ENCODE measurements around the gene BARX2. TPM values are rescaled to one million over a fixed set of nuclear protein-coding genes. Genes with fewer than 3 reads are reported as not detected.
A peak's percentile ranks its signal among the peaks of the same experiment; 100 is the strongest.

The BARX2 gene
- total and polyA plus RNA-seq, 2 donors, result 0.53 TPM; not detected in 1

GRCh38 chr11:129445226-129445625, 69.6 kb downstream of the BARX2 start:
- no peaks in the 10 kb centered on the region for H3K36me3 ChIP-seq (ENCODE audit: insufficient read depth)
- no peak overlapping the region for H3K4me3 ChIP-seq (ENCODE audit: low read depth, low read length)
- H3K4me1 ChIP-seq (ENCODE audit: insufficient read depth), result no peaks in the 10 kb centered on the region
- H3K27ac ChIP-seq (ENCODE audit: low read depth), result no peak overlapping the region
- DNase-seq (ENCODE audit: extremely low spot score), result no peak
- WGBS, result 88% methylated on average over 9 of the region's 9 CpGs

GRCh38 chr11:129446572-129446971, 70.9 kb downstream of the BARX2 start:
- Histone ChIP-seq H3K36me3 (ENCODE audit: insufficient read depth) (no peaks in the 10 kb centered on the region), H3K27ac (ENCODE audit: low read depth) (no peak overlapping the region), H3K4me3 (ENCODE audit: low read depth, low read length) (no peak overlapping the region), H3K4me1 (ENCODE audit: insufficient read depth) (no peaks in the 10 kb centered on the region)
- no peak for DNase-seq (ENCODE audit: extremely low spot score)
- 80% methylated on average over 3 of the region's 3 CpGs for WGBS

DNA sequence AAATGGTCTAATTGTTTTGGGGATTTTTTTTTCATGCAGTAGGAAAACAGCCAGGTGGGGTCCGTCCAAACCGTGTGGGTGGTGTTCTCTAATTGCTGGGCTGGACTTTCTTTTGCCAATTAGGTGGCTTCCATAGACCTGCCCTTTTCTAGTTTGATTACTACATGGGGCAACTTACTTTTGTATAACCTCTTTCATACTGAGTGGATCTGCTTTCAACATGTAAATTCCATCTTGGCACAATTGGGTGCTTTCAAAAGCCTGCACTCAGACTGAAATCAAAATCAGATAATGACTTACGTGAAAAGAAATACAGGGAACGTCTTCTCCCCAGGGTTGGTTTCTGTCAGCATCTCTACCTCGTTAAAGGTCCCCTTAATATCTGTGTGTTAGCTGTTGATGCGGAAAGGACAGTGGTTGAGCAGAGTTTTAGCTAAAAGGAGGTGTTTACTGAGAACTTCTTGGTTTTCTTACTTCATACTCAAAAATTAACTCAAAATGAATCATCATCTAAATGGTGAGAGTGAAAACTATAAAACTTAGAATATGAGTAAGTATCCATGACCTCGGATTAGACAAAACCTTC, 72.1 kb downstream of the BARX2 start:
- 71% methylated on average over 7 of the region's 7 CpGs for WGBS
- H3K27ac ChIP-seq (ENCODE audit: low read depth), result no peak overlapping the region
- no peak overlapping the region for H3K4me3 ChIP-seq (ENCODE audit: low read depth, low read length)
- DNase-seq (ENCODE audit: extremely low spot score), result no peak
- no peaks in the 10 kb centered on the region for H3K4me1 ChIP-seq (ENCODE audit: insufficient read depth)
- no peaks in the 10 kb centered on the region for H3K36me3 ChIP-seq (ENCODE audit: insufficient read depth)

- Histone ChIP-seq H3K4me3 (ENCODE audit: low read depth, low read length) (no peak overlapping the region), H3K27ac (ENCODE audit: low read depth) (no peak overlapping the region), H3K4me1 (ENCODE audit: insufficient read depth) (no peaks in the 10 kb centered on the region), H3K36me3 (ENCODE audit: insufficient read depth) (no peaks in the 10 kb centered on the region)
- no peak for DNase-seq (ENCODE audit: extremely low spot score)
- WGBS, result 67% methylated on average over 5 of the region's 5 CpGs
These were observed 75.9 kb downstream of the BARX2 start for GRCh38 chr11:129451524-129451923.

- no peak overlapping the region for H3K4me3 ChIP-seq (ENCODE audit: low read depth, low read length)
- WGBS, result 43% methylated on average over 6 of the region's 6 CpGs
- H3K36me3 ChIP-seq (ENCODE audit: insufficient read depth), result no peaks in the 10 kb centered on the region
- no peaks in the 10 kb centered on the region for H3K4me1 ChIP-seq (ENCODE audit: insufficient read depth)
- no peak overlapping the region for H3K27ac ChIP-seq (ENCODE audit: low read depth)
- DNase-seq (ENCODE audit: extremely low spot score), result no peak
These were observed 77.7 kb downstream of the BARX2 start for GRCh38 chr11:129453293-129453721.

GRCh38 chr11:129455101-129455500, 79.5 kb downstream of the BARX2 start:
- WGBS, result 86% methylated on average over 4 of the region's 4 CpGs
- DNase-seq (ENCODE audit: extremely low spot score), result no peak
- H3K36me3 ChIP-seq (ENCODE audit: insufficient read depth), result no peaks in the 10 kb centered on the region
- H3K4me1 ChIP-seq (ENCODE audit: insufficient read depth), result no peaks in the 10 kb centered on the region
- no peak overlapping the region for H3K4me3 ChIP-seq (ENCODE audit: low read depth, low read length)
- H3K27ac ChIP-seq (ENCODE audit: low read depth), result no peak overlapping the region

DNA sequence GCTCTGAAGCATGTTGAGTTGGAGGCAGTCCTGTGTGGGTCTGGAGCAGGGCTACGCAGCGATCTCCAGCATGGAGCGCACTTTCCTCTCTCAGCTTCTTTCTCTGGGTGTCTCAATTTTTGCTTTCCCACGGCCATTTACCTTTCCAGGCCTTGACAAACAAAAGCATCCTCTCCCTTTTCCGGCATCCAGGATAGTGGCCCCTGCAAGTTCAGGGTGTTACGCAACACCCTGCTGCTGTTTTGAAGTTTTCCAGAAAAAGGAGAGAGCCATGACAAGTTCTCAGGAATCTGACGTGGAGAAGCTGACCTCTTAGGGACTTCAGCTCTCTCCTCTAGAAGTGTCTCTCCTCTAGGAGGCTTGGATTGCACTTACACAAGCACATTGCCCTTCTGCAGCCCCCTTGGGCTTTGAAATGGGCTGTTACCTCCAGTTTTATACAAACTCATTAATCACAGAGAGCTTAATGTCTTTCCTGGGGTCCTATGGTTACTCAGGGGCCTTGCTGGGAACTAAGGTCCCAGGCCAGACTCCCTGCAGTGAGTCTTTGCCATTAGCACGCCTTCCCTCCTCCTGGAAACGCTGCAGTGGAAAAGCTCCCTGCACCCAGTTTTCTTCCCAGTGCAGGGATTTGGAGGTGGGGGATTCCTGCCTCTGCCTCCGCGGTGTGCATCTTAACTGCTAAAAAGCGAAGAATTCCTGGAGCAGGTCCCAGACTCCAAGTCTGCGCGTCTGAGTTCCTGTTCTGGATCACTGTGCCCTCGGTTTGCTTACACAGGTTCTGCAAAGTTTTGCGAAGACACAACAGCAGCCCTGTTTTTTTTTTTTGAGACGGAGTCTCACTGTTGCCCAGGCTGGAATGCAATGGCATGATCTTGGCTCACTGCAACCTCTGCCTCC, 80.4 kb downstream of the BARX2 start:
- DNase-seq (ENCODE audit: extremely low spot score), result no peak
- Histone ChIP-seq H3K36me3 (ENCODE audit: insufficient read depth) (no peaks in the 10 kb centered on the region), H3K4me3 (ENCODE audit: low read depth, low read length) (no peak overlapping the region), H3K4me1 (ENCODE audit: insufficient read depth) (no peaks in the 10 kb centered on the region), H3K27ac (ENCODE audit: low read depth) (no peak overlapping the region)
- WGBS, result 56% methylated on average over 17 of the region's 17 CpGs

GRCh38 chr11:129457321-129457720, 81.7 kb downstream of the BARX2 start:
- Histone ChIP-seq H3K36me3 (ENCODE audit: insufficient read depth) (no peaks in the 10 kb centered on the region), H3K4me3 (ENCODE audit: low read depth, low read length) (no peak overlapping the region), H3K4me1 (ENCODE audit: insufficient read depth) (no peaks in the 10 kb centered on the region), H3K27ac (ENCODE audit: low read depth) (no peak overlapping the region)
- peak; percentile 39 for DNase-seq (ENCODE audit: extremely low spot score)
- WGBS, result 49% methylated on average over 6 of the region's 6 CpGs

DNA sequence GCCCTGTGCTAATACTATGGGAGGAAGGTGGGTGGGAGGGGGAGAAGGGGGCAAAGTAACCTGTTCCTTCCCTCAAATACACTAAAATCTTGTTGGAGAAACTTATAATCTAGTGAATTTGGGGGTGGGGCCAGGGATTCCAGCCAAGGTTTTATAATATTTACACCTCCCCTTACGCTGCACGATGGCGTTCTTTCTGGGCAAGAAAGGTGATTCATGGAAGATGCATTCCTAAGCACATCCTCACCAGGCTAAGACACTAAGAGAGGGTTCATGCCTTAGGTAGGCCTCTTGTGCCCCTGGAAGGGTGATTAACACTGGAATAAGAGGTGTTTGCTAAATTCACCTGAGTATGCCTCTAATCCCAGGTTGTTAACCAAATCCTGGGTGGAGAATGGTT, 82.6 kb downstream of the BARX2 start:
- DNase-seq (ENCODE audit: extremely low spot score), result no peak
- H3K4me1 ChIP-seq (ENCODE audit: insufficient read depth), result no peaks in the 10 kb centered on the region
- H3K27ac ChIP-seq (ENCODE audit: low read depth), result no peak overlapping the region
- no peaks in the 10 kb centered on the region for H3K36me3 ChIP-seq (ENCODE audit: insufficient read depth)
- no peak overlapping the region for H3K4me3 ChIP-seq (ENCODE audit: low read depth, low read length)
- 62% methylated on average over 3 of the region's 3 CpGs for WGBS

- Histone ChIP-seq H3K4me3 (ENCODE audit: low read depth, low read length) (no peak overlapping the region), H3K4me1 (ENCODE audit: insufficient read depth) (no peaks in the 10 kb centered on the region), H3K27ac (ENCODE audit: low read depth) (no peak overlapping the region), H3K36me3 (ENCODE audit: insufficient read depth) (no peaks in the 10 kb centered on the region)
- 44% methylated on average over 13 of the region's 13 CpGs for WGBS
- peak; percentile 72 for DNase-seq (ENCODE audit: extremely low spot score)
These were observed 83.3 kb downstream of the BARX2 start for GRCh38 chr11:129458756-129459535.

DNA sequence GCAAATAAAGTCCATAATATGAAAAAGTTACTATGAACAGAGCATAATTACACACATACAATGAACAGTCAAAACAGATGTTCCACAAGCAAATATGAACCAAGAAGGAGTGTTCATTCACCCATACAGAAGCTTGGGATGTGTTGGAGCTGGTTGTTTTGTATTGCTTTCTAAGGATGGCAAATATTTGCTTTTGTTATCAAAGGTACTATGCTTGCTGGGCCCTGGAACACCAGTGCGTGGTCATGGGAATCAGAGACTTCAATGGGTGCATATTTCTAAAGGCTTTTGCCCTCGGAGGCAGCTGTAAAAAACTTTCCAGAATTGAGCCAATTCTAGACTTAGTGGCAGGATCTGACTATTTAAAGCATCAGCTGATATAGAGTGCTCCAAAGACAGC, 85.1 kb downstream of the BARX2 start:
- no peak for DNase-seq (ENCODE audit: extremely low spot score)
- Histone ChIP-seq H3K4me3 (ENCODE audit: low read depth, low read length) (no peak overlapping the region), H3K36me3 (ENCODE audit: insufficient read depth) (no peaks in the 10 kb centered on the region), H3K27ac (ENCODE audit: low read depth) (no peak overlapping the region), H3K4me1 (ENCODE audit: insufficient read depth) (no peaks in the 10 kb centered on the region)
- 58% methylated on average over 2 of the region's 2 CpGs for WGBS

DNA sequence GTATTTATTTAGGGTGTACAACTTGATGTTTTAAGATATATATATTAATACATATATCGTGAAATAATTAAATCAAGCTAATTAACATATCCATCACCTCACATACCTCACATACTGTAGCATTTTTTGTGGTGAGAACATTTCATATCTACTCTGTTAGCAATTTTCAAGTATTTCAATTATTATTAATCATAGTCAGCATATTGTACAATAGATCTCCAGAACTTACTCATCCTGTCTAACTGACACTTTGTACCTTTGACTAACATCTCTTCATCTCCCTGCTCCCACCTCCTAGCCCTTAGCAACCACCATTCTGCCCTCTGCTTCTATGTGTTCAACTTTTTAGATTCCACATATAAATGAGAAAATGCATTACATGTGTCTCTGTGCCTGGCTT, 108.4 kb downstream of the BARX2 start:
- no peaks in the 10 kb centered on the region for H3K4me1 ChIP-seq (ENCODE audit: insufficient read depth)
- DNase-seq (ENCODE audit: extremely low spot score), result no peak
- no peak overlapping the region for H3K4me3 ChIP-seq (ENCODE audit: low read depth, low read length)
- 84% methylated on average over 1 of the region's 1 CpG for WGBS
- no peak overlapping the region for H3K27ac ChIP-seq (ENCODE audit: low read depth)
- no peaks in the 10 kb centered on the region for H3K36me3 ChIP-seq (ENCODE audit: insufficient read depth)

DNA sequence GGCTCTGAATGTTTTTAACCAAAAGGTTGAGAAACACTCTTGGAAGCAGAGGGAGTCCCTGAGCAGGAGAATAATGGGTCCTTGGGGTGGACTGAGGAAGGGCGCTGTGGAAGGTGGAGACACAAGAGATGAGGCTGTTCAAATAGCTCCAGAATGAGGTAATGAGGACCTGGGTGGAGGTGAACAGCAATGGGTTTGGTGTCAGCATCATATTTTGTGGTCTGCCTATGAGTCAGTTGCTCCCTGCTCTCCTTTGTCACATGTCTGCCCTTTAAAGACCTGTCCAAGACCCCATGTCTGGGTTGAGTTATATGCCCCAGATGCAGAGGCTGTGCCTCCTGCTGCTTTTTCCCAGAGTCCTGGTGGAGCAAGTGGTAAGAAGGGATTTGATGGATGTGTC, 113.6 kb downstream of the BARX2 start:
- no peaks in the 10 kb centered on the region for H3K36me3 ChIP-seq (ENCODE audit: insufficient read depth)
- H3K4me1 ChIP-seq (ENCODE audit: insufficient read depth), result no peaks in the 10 kb centered on the region
- H3K27ac ChIP-seq (ENCODE audit: low read depth), result no peak overlapping the region
- 95% methylated on average over 1 of the region's 1 CpG for WGBS
- no peak for DNase-seq (ENCODE audit: extremely low spot score)
- H3K4me3 ChIP-seq (ENCODE audit: low read depth, low read length), result no peak overlapping the region

GRCh38 chr11:129490004-129490403, 114.4 kb downstream of the BARX2 start:
- WGBS, result 55% methylated on average over 6 of the region's 6 CpGs
- H3K27ac ChIP-seq (ENCODE audit: low read depth), result no peak overlapping the region
- DNase-seq (ENCODE audit: extremely low spot score), result no peak
- no peaks in the 10 kb centered on the region for H3K36me3 ChIP-seq (ENCODE audit: insufficient read depth)
- no peaks in the 10 kb centered on the region for H3K4me1 ChIP-seq (ENCODE audit: insufficient read depth)
- no peak overlapping the region for H3K4me3 ChIP-seq (ENCODE audit: low read depth, low read length)
